HepG2 (cell line): ENCODE results near the gene ALOXE3. TPM values are rescaled to one million over a fixed set of nuclear protein-coding genes. Genes with fewer than 3 reads are reported as not detected.

Source experiments
- FOXA3 ChIP-seq: IDR thresholded peaks from 2 replicates; pipeline ENCODE4 v1.6.1; 2016; ENCODE audit warnings: missing genetic modification reagents, missing compliant biosample characterization
- HOXD1 ChIP-seq: sonication (generic); formaldehyde crosslinking; IDR thresholded peaks from 2 replicates; pipeline ENCODE4 v1.5.0; 2020; ENCODE audit warnings: missing genetic modification reagents
- KLF12 ChIP-seq: sonication (generic); formaldehyde crosslinking; IDR thresholded peaks from 2 replicates; pipeline ENCODE4 v1.4.0; 2020; ENCODE audit warnings: missing genetic modification reagents, borderline replicate concordance
- MAZ ChIP-seq, 2 experiments: sonication (generic) in 1 of 2; formaldehyde crosslinking in 1 of 2; IDR thresholded peaks; 2 replicates each; pipeline versions ENCODE4 v1.5.0 to v1.6.1; 2012 to 2020; ENCODE audit warnings: low read depth in 2 of 2, mild to moderate bottlenecking in 2 of 2, borderline replicate concordance in 1 of 2, improper control_type of control experiment in 1 of 2, low read length in 1 of 2, missing genetic modification reagents in 1 of 2, moderate library complexity in 1 of 2
- NCOR1 ChIP-seq: fragments of 200-600 bp; sonication (generic); IDR thresholded peaks from 2 replicates; pipeline ENCODE4 v1.7.0; 2017; ENCODE audit warnings: antibody characterized with exemption, low read length, borderline replicate concordance
- SMYD3 ChIP-seq: sonication (generic); formaldehyde crosslinking; IDR thresholded peaks from 2 replicates; pipeline ENCODE4 v1.8.1; 2023; ENCODE audit warnings: mild to moderate bottlenecking, missing genetic modification reagents
- SNAPC5 ChIP-seq: sonication (generic); formaldehyde crosslinking; IDR thresholded peaks from 2 replicates; pipeline ENCODE4 v1.8.1; 2023; ENCODE audit warnings: mild to moderate bottlenecking, missing genetic modification reagents, borderline replicate concordance
- SP4 ChIP-seq: sonication (generic); formaldehyde crosslinking; IDR thresholded peaks from 2 replicates; pipeline ENCODE4 v1.8.1; 2023; ENCODE audit warnings: mild to moderate bottlenecking, missing genetic modification reagents
- ZFP82 ChIP-seq: sonication (generic); formaldehyde crosslinking; IDR thresholded peaks from 2 replicates; pipeline ENCODE4 v1.5.1; 2020; ENCODE audit warnings: mild to moderate bottlenecking, missing genetic modification reagents, borderline replicate concordance
- ZNF20 ChIP-seq: sonication (generic); formaldehyde crosslinking; IDR thresholded peaks from 2 replicates; pipeline ENCODE4 v1.4.0; 2020; ENCODE audit warnings: mild to moderate bottlenecking, moderate library complexity, missing genetic modification reagents
- ZNF274 ChIP-seq: sonication (generic); formaldehyde crosslinking; IDR thresholded peaks from 2 replicates; pipeline ENCODE4 v1.5.1; 2020; ENCODE audit warnings: mild to moderate bottlenecking, missing genetic modification reagents
- ZNF30 ChIP-seq: sonication (generic); formaldehyde crosslinking; IDR thresholded peaks from 2 replicates; pipeline ENCODE4 v1.5.0; 2020; ENCODE audit warnings: mild to moderate bottlenecking, missing genetic modification reagents
- ZNF331 ChIP-seq: sonication (generic); formaldehyde crosslinking; IDR thresholded peaks from 2 replicates; pipeline ENCODE4 v1.4.0; 2020; ENCODE audit warnings: missing genetic modification reagents
- ZNF33A ChIP-seq: sonication (generic); formaldehyde crosslinking; IDR thresholded peaks from 2 replicates; pipeline ENCODE4 v1.5.1; 2020; ENCODE audit warnings: missing genetic modification reagents, mild to moderate bottlenecking, moderate library complexity, borderline replicate concordance
- ZNF766 ChIP-seq: sonication (generic); formaldehyde crosslinking; IDR thresholded peaks from 2 replicates; pipeline ENCODE4 v1.5.0; 2020; ENCODE audit warnings: missing genetic modification reagents, borderline replicate concordance
- polyA plus RNA-seq, 8 experiments: library from polyadenylated mRNA; depleted of rRNA in 3 of 8; stranded (reverse) in 7 of 8; unstranded in 1 of 8; fragments of >200 nt; fragmentation: Illumina TruSeq in 4 of 8; extraction: Trizol in 4 of 8; gene quantifications; 2 replicates each; pipeline versions ENCODE4 v1.2.1 to v1.2.3, GENCODE V29; 2011 to 2016; ENCODE audit warnings: low read depth in 4 of 8, missing spikeins in 1 of 8, mixed read lengths in 1 of 8; ENCODE audit not compliant: insufficient read depth in 1 of 8
- total RNA-seq, 5 experiments: library from RNA; depleted of rRNA; stranded (reverse); fragments of >200 nt; fragmentation: Illumina TruSeq; extraction: Trizol; gene quantifications; 2 replicates each; pipeline ENCODE4 v1.2.3, GENCODE V29; 2016; ENCODE audit warnings: low read depth in 1 of 5
- TF ChIP-seq, protein P1 (sequence below): sonication (generic); formaldehyde crosslinking; IDR thresholded peaks from 2 replicates; pipeline ENCODE4 v1.5.1; 2020; ENCODE audit warnings: mild to moderate bottlenecking, missing genetic modification reagents
- TF ChIP-seq, protein P2 (sequence below): sonication (generic); formaldehyde crosslinking; IDR thresholded peaks from 2 replicates; pipeline ENCODE4 v1.5.0; 2020; ENCODE audit warnings: mild to moderate bottlenecking, missing genetic modification reagents, moderate library complexity
- TF ChIP-seq, protein P3 (sequence below): sonication (generic); formaldehyde crosslinking; conservative IDR thresholded peaks from 2 replicates; pipeline ENCODE4 v1.8.0; 2022; ENCODE audit warnings: mild to moderate bottlenecking, moderate library complexity, missing genetic modification reagents
- TF ChIP-seq, protein P4 (sequence below): sonication (generic); formaldehyde crosslinking; IDR thresholded peaks from 2 replicates; pipeline ENCODE4 v1.9.0; 2021; ENCODE audit warnings: missing genetic modification reagents, mild to moderate bottlenecking, borderline replicate concordance

The ALOXE3 gene
- total and polyA plus RNA-seq, 2 of the 13 experiments (the other 11 are each of a cell fraction or from before 2014, with no cell fraction given): 0.07 TPM; not detected in 1

DNA sequence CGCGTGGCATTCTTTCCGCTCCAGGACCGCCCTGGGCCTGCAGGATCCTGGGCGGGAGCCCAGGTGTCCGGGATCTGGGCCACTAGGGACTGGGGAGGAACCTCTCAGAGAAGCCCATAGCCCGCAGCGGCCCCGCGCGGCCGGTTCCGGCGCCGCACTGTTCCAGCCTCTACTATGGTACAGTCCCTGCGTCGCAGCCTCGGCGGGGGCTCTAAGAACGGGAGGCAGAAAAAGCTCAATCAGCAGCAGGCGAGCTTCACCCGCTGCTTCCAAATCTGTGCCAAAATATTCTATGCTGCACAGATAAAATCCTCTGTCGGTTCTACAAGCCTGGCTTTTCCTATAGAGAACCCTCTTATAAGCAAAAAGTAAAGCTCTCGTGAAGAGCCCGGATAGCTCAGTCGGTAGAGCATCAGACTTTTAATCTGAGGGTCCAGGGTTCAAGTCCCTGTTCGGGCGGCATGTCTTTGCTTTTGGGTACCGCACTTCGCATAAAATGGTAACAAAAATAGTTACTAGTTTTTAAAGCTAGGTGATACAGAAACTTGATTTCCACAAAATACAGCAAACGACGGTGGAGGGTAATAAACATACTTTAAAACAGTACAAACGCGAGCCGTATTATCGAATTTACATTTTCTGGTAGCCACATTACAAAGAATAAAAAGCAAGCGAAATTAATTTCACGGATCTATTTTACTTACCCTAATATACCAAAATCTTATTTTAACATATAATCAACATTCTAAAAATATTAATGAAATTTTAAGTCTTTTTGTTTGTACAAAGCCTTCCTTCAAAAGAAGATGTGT lies 661 bp upstream of the ALOXE3 start (continued):
- TF ChIP-seq ZNF766 (CRISPR knock-in tag) (peak; percentile 28; the same call in 1 of the 2 replicates), KLF12 (CRISPR knock-in tag) (0 out of 2 replicates have a peak, but pooled peaks have one; percentile 62), ZNF331 (CRISPR knock-in tag) (0 out of 2 replicates have a peak, but pooled peaks have one; percentile 30), ZNF33A (CRISPR knock-in tag) (0 out of 2 replicates have a peak, but pooled peaks have one; percentile 0), MAZ (IDR thresholded peaks at IDR 0.05; ENCODE audit: borderline replicate concordance, low read depth, low read length) (no peak), MAZ (CRISPR knock-in tag; IDR thresholded peaks at IDR 0.05; ENCODE audit: low read depth) (0 out of 2 replicates have a peak, but pooled peaks have one; percentile 19), SNAPC5 (CRISPR knock-in tag) (0 out of 2 replicates have a peak, but pooled peaks have one; percentile 37), HOXD1 (CRISPR knock-in tag) (no peak), ZNF30 (CRISPR knock-in tag) (no peak), NCOR1 (peak; percentile 87), SMYD3 (CRISPR knock-in tag) (no peak), FOXA3 (no peak), SP4 (CRISPR knock-in tag) (no peak), ZNF274 (CRISPR knock-in tag) (0 out of 2 replicates have a peak, but pooled peaks have one; percentile 31), ZFP82 (no peak), ZNF20 (CRISPR knock-in tag) (no peak)
- TF ChIP-seq, protein P1, sequence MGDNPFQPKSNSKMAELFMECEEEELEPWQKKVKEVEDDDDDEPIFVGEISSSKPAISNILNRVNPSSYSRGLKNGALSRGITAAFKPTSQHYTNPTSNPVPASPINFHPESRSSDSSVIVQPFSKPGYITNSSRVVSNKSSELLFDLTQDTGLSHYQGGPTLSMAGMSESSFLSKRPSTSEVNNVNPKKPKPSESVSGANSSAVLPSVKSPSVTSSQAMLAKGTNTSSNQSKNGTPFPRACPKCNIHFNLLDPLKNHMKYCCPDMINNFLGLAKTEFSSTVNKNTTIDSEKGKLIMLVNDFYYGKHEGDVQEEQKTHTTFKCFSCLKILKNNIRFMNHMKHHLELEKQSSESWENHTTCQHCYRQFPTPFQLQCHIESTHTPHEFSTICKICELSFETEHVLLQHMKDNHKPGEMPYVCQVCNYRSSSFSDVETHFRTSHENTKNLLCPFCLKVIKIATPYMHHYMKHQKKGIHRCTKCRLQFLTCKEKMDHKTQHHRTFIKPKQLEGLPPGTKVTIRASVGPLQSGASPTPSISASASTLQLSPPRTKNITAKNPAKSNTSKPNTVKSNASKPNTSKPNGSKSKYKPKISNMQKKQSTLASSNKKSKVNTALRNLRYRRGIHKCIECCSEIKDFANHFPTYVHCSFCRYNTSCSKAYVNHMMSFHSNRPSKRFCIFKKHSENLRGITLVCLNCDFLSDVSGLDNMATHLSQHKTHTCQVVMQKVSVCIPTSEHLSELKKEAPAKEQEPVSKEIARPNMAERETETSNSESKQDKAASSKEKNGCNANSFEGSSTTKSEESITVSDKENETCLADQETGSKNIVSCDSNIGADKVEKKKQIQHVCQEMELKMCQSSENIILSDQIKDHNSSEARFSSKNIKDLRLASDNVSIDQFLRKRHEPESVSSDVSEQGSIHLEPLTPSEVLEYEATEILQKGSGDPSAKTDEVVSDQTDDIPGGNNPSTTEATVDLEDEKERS: peak; percentile 52; the same call in 1 of the 2 replicates
- TF ChIP-seq, protein P2, sequence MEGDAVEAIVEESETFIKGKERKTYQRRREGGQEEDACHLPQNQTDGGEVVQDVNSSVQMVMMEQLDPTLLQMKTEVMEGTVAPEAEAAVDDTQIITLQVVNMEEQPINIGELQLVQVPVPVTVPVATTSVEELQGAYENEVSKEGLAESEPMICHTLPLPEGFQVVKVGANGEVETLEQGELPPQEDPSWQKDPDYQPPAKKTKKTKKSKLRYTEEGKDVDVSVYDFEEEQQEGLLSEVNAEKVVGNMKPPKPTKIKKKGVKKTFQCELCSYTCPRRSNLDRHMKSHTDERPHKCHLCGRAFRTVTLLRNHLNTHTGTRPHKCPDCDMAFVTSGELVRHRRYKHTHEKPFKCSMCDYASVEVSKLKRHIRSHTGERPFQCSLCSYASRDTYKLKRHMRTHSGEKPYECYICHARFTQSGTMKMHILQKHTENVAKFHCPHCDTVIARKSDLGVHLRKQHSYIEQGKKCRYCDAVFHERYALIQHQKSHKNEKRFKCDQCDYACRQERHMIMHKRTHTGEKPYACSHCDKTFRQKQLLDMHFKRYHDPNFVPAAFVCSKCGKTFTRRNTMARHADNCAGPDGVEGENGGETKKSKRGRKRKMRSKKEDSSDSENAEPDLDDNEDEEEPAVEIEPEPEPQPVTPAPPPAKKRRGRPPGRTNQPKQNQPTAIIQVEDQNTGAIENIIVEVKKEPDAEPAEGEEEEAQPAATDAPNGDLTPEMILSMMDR (CRISPR knock-in tag): peak; percentile 81
- TF ChIP-seq, protein P3, sequence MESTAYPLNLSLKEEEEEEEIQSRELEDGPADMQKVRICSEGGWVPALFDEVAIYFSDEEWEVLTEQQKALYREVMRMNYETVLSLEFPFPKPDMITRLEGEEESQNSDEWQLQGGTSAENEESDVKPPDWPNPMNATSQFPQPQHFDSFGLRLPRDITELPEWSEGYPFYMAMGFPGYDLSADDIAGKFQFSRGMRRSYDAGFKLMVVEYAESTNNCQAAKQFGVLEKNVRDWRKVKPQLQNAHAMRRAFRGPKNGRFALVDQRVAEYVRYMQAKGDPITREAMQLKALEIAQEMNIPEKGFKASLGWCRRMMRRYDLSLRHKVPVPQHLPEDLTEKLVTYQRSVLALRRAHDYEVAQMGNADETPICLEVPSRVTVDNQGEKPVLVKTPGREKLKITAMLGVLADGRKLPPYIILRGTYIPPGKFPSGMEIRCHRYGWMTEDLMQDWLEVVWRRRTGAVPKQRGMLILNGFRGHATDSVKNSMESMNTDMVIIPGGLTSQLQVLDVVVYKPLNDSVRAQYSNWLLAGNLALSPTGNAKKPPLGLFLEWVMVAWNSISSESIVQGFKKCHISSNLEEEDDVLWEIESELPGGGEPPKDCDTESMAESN (CRISPR knock-in tag): peak; percentile 37; the same call in 1 of the 2 replicates
- TF ChIP-seq, protein P4, sequence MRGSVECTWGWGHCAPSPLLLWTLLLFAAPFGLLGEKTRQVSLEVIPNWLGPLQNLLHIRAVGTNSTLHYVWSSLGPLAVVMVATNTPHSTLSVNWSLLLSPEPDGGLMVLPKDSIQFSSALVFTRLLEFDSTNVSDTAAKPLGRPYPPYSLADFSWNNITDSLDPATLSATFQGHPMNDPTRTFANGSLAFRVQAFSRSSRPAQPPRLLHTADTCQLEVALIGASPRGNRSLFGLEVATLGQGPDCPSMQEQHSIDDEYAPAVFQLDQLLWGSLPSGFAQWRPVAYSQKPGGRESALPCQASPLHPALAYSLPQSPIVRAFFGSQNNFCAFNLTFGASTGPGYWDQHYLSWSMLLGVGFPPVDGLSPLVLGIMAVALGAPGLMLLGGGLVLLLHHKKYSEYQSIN: no peak
